Lower leg skin (tissue), 3 donors: ENCODE results near the gene RAB34.

Experiments used
- POLR2A ChIP-seq, 2 donors: fragments of 450-650 bp; IDR thresholded peaks; one replicate each; pipeline ENCODE4 v1.6.1; 2016 to 2017; ENCODE audit warnings: antibody characterized with exemption in 2 of 2, mild to moderate bottlenecking in 1 of 2, moderate library complexity in 1 of 2
- TF ChIP-seq, protein P1 (sequence below), 3 donors: fragments of 450-650 bp; IDR thresholded peaks; one replicate each; pipeline ENCODE4 v1.5.1; 2016; ENCODE audit warnings: antibody characterized with exemption in 3 of 3, mild to moderate bottlenecking in 3 of 3, moderate library complexity in 2 of 3

DNA sequence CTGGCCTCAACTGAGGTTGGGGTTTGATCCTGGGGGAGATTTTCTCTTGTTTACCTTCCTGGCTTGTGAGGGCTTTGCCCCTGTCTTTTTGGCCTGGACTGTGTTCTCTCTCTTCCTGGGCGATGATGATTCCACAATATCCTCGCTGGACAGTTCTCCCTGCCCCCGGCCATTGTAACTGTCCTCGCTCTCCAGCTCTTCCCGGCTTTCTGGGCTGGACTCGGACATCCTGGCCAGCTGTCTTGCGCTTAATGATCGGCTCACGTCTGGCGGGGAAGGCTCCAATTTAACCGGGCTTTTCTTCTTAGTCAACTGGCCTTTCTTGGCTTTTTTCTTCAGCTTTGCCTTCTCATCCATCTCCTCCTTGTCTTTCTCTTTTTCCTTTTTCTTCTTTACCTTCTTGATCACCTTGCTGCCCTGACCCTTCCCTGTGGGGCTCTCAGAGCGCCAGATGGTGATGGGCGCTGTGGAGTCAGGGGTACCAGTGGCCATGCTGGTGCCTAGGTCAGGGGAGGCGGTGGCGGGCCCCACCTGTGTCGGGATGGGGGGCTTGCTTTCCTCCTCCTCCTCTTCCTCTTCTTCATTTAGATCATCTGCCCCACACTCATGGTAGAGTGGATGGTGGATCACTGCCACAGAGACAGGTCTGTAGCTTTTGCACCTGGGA, 14.0 kb downstream of the RAB34 start:
- TF ChIP-seq, protein P1, sequence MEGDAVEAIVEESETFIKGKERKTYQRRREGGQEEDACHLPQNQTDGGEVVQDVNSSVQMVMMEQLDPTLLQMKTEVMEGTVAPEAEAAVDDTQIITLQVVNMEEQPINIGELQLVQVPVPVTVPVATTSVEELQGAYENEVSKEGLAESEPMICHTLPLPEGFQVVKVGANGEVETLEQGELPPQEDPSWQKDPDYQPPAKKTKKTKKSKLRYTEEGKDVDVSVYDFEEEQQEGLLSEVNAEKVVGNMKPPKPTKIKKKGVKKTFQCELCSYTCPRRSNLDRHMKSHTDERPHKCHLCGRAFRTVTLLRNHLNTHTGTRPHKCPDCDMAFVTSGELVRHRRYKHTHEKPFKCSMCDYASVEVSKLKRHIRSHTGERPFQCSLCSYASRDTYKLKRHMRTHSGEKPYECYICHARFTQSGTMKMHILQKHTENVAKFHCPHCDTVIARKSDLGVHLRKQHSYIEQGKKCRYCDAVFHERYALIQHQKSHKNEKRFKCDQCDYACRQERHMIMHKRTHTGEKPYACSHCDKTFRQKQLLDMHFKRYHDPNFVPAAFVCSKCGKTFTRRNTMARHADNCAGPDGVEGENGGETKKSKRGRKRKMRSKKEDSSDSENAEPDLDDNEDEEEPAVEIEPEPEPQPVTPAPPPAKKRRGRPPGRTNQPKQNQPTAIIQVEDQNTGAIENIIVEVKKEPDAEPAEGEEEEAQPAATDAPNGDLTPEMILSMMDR (IDR thresholded peaks at IDR 0.05) = no peak
- no peak for TF ChIP-seq POLR2A (IDR thresholded peaks at IDR 0.05)
